GM23338 (cell line): ENCODE data around the gene DNAJA1. TPM values are rescaled to one million over a fixed set of nuclear protein-coding genes. Genes with fewer than 3 reads are reported as not detected.
"Not testable (repeated sequence)": the region's sequence is repeated elsewhere in the genome, so short reads cannot be mapped to it uniquely, and the experiment has no call there.

Experiments used
- ATAC-seq: fragments of 200-7000 bp; cut with Tn5 transposase; 3 replicates; pipeline ENCODE4 v1.9.1; 2020
- DNase-seq: peaks from one replicate; pipeline ENCODE4 v3.0.0-alpha.2; 2015; ENCODE audit warnings: low spot score
- H2AFZ ChIP-seq: fragments of 200-600 bp; sonication (generic); 2 replicates; pipeline ENCODE4 v1.8.0; 2016; ENCODE audit warnings: antibody characterized with exemption, mild to moderate bottlenecking, moderate library complexity
- H3F3A ChIP-seq: fragments of 200-600 bp; sonication (generic); replicated peaks from 2 replicates; pipeline ENCODE4 v1.8.0; 2017; ENCODE audit warnings: antibody characterized with exemption, mixed run types, low read depth
- H3K27ac ChIP-seq: fragments of 200-600 bp; sonication (generic); 2 replicates; pipeline ENCODE4 v1.6.1; 2016; ENCODE audit warnings: low read depth
- H3K27me3 ChIP-seq: fragments of 200-600 bp; sonication (generic); 2 replicates; pipeline ENCODE4 v1.8.0; 2016; ENCODE audit warnings: mild to moderate bottlenecking, mixed run types, moderate library complexity; ENCODE audit not compliant: insufficient read depth
- H3K36me3 ChIP-seq: fragments of 200-600 bp; sonication (generic); 2 replicates; pipeline ENCODE4 v1.8.0; 2016; ENCODE audit warnings: mild to moderate bottlenecking; ENCODE audit not compliant: insufficient read depth
- H3K4me1 ChIP-seq: fragments of 200-600 bp; sonication (generic); 2 replicates; pipeline ENCODE4 v1.8.0; 2016; ENCODE audit warnings: mild to moderate bottlenecking, moderate library complexity; ENCODE audit not compliant: insufficient read depth
- H3K4me2 ChIP-seq: fragments of 200-600 bp; sonication (generic); 2 replicates; pipeline ENCODE4 v1.7.1; 2017; ENCODE audit warnings: mixed run types
- H3K4me3 ChIP-seq: fragments of 200-600 bp; sonication (generic); 2 replicates; pipeline ENCODE4 v1.6.1; 2016; ENCODE audit warnings: mixed run types
- H3K79me2 ChIP-seq: fragments of 200-600 bp; sonication (generic); replicated peaks from 2 replicates; pipeline ENCODE4 v1.8.0; 2017; ENCODE audit warnings: mild to moderate bottlenecking; ENCODE audit not compliant: insufficient read depth
- H3K9me2 ChIP-seq: fragments of 200-600 bp; sonication (generic); 2 replicates; pipeline ENCODE4 v1.8.0; 2017; ENCODE audit not compliant: insufficient read depth
- H4K20me1 ChIP-seq: fragments of 200-600 bp; sonication (generic); replicated peaks from 2 replicates; pipeline ENCODE4 v1.8.0; 2017; ENCODE audit warnings: mild to moderate bottlenecking; ENCODE audit not compliant: insufficient read depth
- H3K27ac Mint-ChIP-seq: 2 replicates; pipeline ENCODE4 v1.8.0; 2020; ENCODE audit warnings: inconsistent platforms, mild to moderate bottlenecking, moderate library complexity, mixed read lengths
- H3K27me3 Mint-ChIP-seq: 3 replicates; pipeline ENCODE4 v1.8.0; 2022; ENCODE audit warnings: low read depth, mild to moderate bottlenecking, moderate library complexity, mixed read lengths, inconsistent platforms; ENCODE audit not compliant: insufficient read depth, poor library complexity
- H3K36me3 Mint-ChIP-seq: 3 replicates; pipeline ENCODE4 v1.8.0; 2021; ENCODE audit warnings: low read depth, mild to moderate bottlenecking, inconsistent platforms, moderate library complexity, mixed read lengths
- H3K4me1 Mint-ChIP-seq: 3 replicates; pipeline ENCODE4 v1.8.0; 2020; ENCODE audit warnings: mild to moderate bottlenecking, inconsistent platforms, mixed read lengths
- H3K4me3 Mint-ChIP-seq: 3 replicates; pipeline ENCODE4 v1.8.0; 2021; ENCODE audit warnings: moderate library complexity, mild to moderate bottlenecking, inconsistent platforms, mixed read lengths
- H3K9me3 Mint-ChIP-seq: 3 replicates; pipeline ENCODE4 v1.8.0; 2020; ENCODE audit warnings: moderate library complexity, mild to moderate bottlenecking, inconsistent platforms, mixed read lengths
- CTCF ChIP-seq, 2 experiments: fragments of 200-600 bp in 1 of 2; sonication (generic) in 1 of 2; conservative IDR thresholded peaks; 2 replicates each; pipeline versions ENCODE4 v1.5.1 to v1.6.1; 2016 to 2017; ENCODE audit warnings: antibody characterized with exemption in 2 of 2, low read depth in 2 of 2, mild to moderate bottlenecking in 2 of 2, moderate library complexity in 1 of 2
- ETS1 ChIP-seq: IDR thresholded peaks from 2 replicates; pipeline ENCODE4 v1.6.1; 2016; ENCODE audit warnings: antibody characterized with exemption
- NANOG ChIP-seq: IDR thresholded peaks from 2 replicates; pipeline ENCODE4 v1.6.1; 2016; ENCODE audit warnings: antibody characterized with exemption, borderline replicate concordance
- polyA plus RNA-seq: library from polyadenylated mRNA; unstranded; fragments of >200 nt; fragmentation: Nextera tagmentation; extraction: Ambion mirVana; gene quantifications from 2 replicates; pipeline ENCODE4 v1.2.1, GENCODE V29; 2016
- total RNA-seq: library from RNA; depleted of rRNA; stranded (reverse); fragments of >200 nt; shearing (Covaris generic); gene quantifications from 2 replicates; pipeline ENCODE4 v1.2.3, GENCODE V29; 2014; rRNA removed

The DNAJA1 gene
- total and polyA plus RNA-seq, 2 experiments from 2014 or later: 95.4 to 115 TPM

- H3K4me3 ChIP-seq: no peak overlapping the region
- Mint-ChIP-seq H3K27me3 (peaks cover 5% of the 10 kb centered on the region), H3K4me1 (no peaks in the 10 kb centered on the region), H3K36me3 (peaks cover 6% of the 10 kb centered on the region; the same call in 2 of the 3 replicates), H3K27ac (no peak overlapping the region), H3K9me3 (peaks cover 16% of the 10 kb centered on the region), H3K4me3 (no peak overlapping the region)
- no peaks in the 10 kb centered on the region for H3K9me2 ChIP-seq
- H3K4me1 ChIP-seq: no peaks in the 10 kb centered on the region
- no peaks in the 10 kb centered on the region for H4K20me1 ChIP-seq
- ATAC-seq (no peak), DNase-seq (no peak)
- H3K36me3 ChIP-seq: no peaks in the 10 kb centered on the region
- no peaks in the 10 kb centered on the region for H3F3A ChIP-seq
- H3K4me2 ChIP-seq: no peak overlapping the region
- TF ChIP-seq NANOG (no peak), ETS1 (no peak), CTCF (conservative IDR thresholded peaks at IDR 0.05; ENCODE audit: low read depth in 2 of 2) (no peak)
- no peak overlapping the region for H3K27ac ChIP-seq
- no peaks in the 10 kb centered on the region for H3K79me2 ChIP-seq
- no peaks in the 10 kb centered on the region for H3K27me3 ChIP-seq
- no peak overlapping the region for H2AFZ ChIP-seq
Measured at GRCh38 chr9:33082538-33083326, 57.7 kb downstream of the DNAJA1 start.

GRCh38 chr9:33085672-33086071, 60.6 kb downstream of the DNAJA1 start:
- not testable (repeated sequence) for H3K27me3 ChIP-seq, H4K20me1 ChIP-seq, H3K4me1 ChIP-seq, H3K27me3 Mint-ChIP-seq, H3K4me3 Mint-ChIP-seq, H3K4me1 Mint-ChIP-seq, H3K27ac ChIP-seq, DNase-seq, H3F3A ChIP-seq, ATAC-seq, H2AFZ ChIP-seq, H3K4me2 ChIP-seq, H3K27ac Mint-ChIP-seq, H3K4me3 ChIP-seq, H3K9me2 ChIP-seq, H3K79me2 ChIP-seq, H3K36me3 Mint-ChIP-seq, H3K36me3 ChIP-seq
- H3K9me3 Mint-ChIP-seq: peaks cover 16% of the 10 kb centered on the region

Other genes starting within 250 kb of the DNAJA1 start
- 1.2 and 1.3 TPM in 2 replicates for gene TMEM215, start 241.7 kb upstream of the DNAJA1 start, total RNA-seq
- 0.71 and 0.79 TPM in 2 replicates for gene TMEM215, start 241.7 kb upstream of the DNAJA1 start, polyA plus RNA-seq
- 46.2 and 46.6 TPM in 2 replicates for gene APTX, start 23.6 kb upstream of the DNAJA1 start, total RNA-seq
- 32.6 and 33.7 TPM in 2 replicates for gene APTX, start 23.6 kb upstream of the DNAJA1 start, polyA plus RNA-seq
- 23.3 and 23.8 TPM in 2 replicates for gene SMU1, start 51.4 kb downstream of the DNAJA1 start, total RNA-seq
- 12.8 and 14.3 TPM in 2 replicates for gene SMU1, start 51.4 kb downstream of the DNAJA1 start, polyA plus RNA-seq
- 14.7 and 15.8 TPM in 2 replicates for gene B4GALT1, start 142.1 kb downstream of the DNAJA1 start, total RNA-seq
- 6.3 and 7.0 TPM in 2 replicates for gene B4GALT1, start 142.1 kb downstream of the DNAJA1 start, polyA plus RNA-seq
- not detected in 2 replicates for gene SPINK4, start 214.9 kb downstream of the DNAJA1 start, total RNA-seq
- gene SPINK4, start 214.9 kb downstream of the DNAJA1 start, polyA plus RNA-seq: not detected in 2 replicates
- 44.0 and 55.4 TPM in 2 replicates for gene BAG1, start 239.4 kb downstream of the DNAJA1 start, total RNA-seq
- 39.2 and 44.7 TPM in 2 replicates for gene BAG1, start 239.4 kb downstream of the DNAJA1 start, polyA plus RNA-seq
- 30.9 and 33.4 TPM in 2 replicates for gene CHMP5, start 239.8 kb downstream of the DNAJA1 start, total RNA-seq
- gene CHMP5, start 239.8 kb downstream of the DNAJA1 start, polyA plus RNA-seq: 68.5 and 77.8 TPM in 2 replicates